ENCODE results near the gene KCNE4. TPM values are rescaled to one million over a fixed set of nuclear protein-coding genes. Genes with fewer than 3 reads are reported as not detected.

The KCNE4 gene
- total RNA-seq, 1 donor, result 37.6 TPM

GRCh38 chr2:223056701-223057418 is 4.9 kb downstream of the KCNE4 start:
- peaks cover 10% of the 10 kb centered on the region for H3K79me2 ChIP-seq (ENCODE audit: insufficient read depth, low read length)
- peak overlapping the region; percentile 44 for H2AFZ ChIP-seq (ENCODE audit: low read length)
- H3K9me3 ChIP-seq (ENCODE audit: low read depth, low read length), result no peaks in the 10 kb centered on the region
- no peak for DNase-seq (ENCODE audit: insufficient read length, low spot score, missing footprints)
- H3K27ac ChIP-seq (ENCODE audit: low read depth, low read length), result peak overlapping the region; percentile 24
- TF ChIP-seq CTCF (IDR thresholded peaks at IDR 0.05; ENCODE audit: extremely low read depth, low read depth, low read length), result no peak
- H3K4me1 ChIP-seq (ENCODE audit: insufficient read depth, low read length), result peaks cover 45% of the 10 kb centered on the region
- no peak overlapping the region for H3K4me3 ChIP-seq (ENCODE audit: insufficient read depth, low read length)
- H3K36me3 ChIP-seq (ENCODE audit: insufficient read depth, low read length), result no peaks in the 10 kb centered on the region
- no peaks in the 10 kb centered on the region for H4K20me1 ChIP-seq (ENCODE audit: insufficient read depth, low read length)
- H3K4me2 ChIP-seq (ENCODE audit: insufficient read depth, low read length), result no peak overlapping the region
- no peaks in the 10 kb centered on the region for H3K27me3 ChIP-seq (ENCODE audit: insufficient read depth, low read length)

GRCh38 chr2:223057569-223057968 is 5.6 kb downstream of the KCNE4 start:
- Histone ChIP-seq H3K4me3 (ENCODE audit: insufficient read depth, low read length) (no peak overlapping the region), H3K79me2 (ENCODE audit: insufficient read depth, low read length) (peaks cover 8% of the 10 kb centered on the region), H3K36me3 (ENCODE audit: insufficient read depth, low read length) (no peaks in the 10 kb centered on the region), H2AFZ (ENCODE audit: low read length) (no peak overlapping the region), H3K4me1 (ENCODE audit: insufficient read depth, low read length) (peaks cover 47% of the 10 kb centered on the region), H3K27ac (ENCODE audit: low read depth, low read length) (peak overlapping the region; percentile 24), H3K4me2 (ENCODE audit: insufficient read depth, low read length) (no peak overlapping the region), H3K27me3 (ENCODE audit: insufficient read depth, low read length) (no peaks in the 10 kb centered on the region), H3K9me3 (ENCODE audit: low read depth, low read length) (no peaks in the 10 kb centered on the region), H4K20me1 (ENCODE audit: insufficient read depth, low read length) (no peaks in the 10 kb centered on the region)
- no peak for TF ChIP-seq CTCF (IDR thresholded peaks at IDR 0.05; ENCODE audit: extremely low read depth, low read depth, low read length)
- no peak for DNase-seq (ENCODE audit: insufficient read length, low spot score, missing footprints)

- Histone ChIP-seq H3K4me1 (ENCODE audit: insufficient read depth, low read length) (peaks cover 41% of the 10 kb centered on the region), H3K36me3 (ENCODE audit: insufficient read depth, low read length) (no peaks in the 10 kb centered on the region), H3K79me2 (ENCODE audit: insufficient read depth, low read length) (no peaks in the 10 kb centered on the region), H4K20me1 (ENCODE audit: insufficient read depth, low read length) (no peaks in the 10 kb centered on the region), H3K4me2 (ENCODE audit: insufficient read depth, low read length) (no peak overlapping the region), H3K27me3 (ENCODE audit: insufficient read depth, low read length) (no peaks in the 10 kb centered on the region), H3K9me3 (ENCODE audit: low read depth, low read length) (no peaks in the 10 kb centered on the region), H3K4me3 (ENCODE audit: insufficient read depth, low read length) (no peak overlapping the region), H2AFZ (ENCODE audit: low read length) (no peak overlapping the region), H3K27ac (ENCODE audit: low read depth, low read length) (no peak overlapping the region)
- TF ChIP-seq CTCF (IDR thresholded peaks at IDR 0.05; ENCODE audit: extremely low read depth, low read depth, low read length), result no peak
- no peak for DNase-seq (ENCODE audit: insufficient read length, low spot score, missing footprints)
These were observed 7.1 kb downstream of the KCNE4 start for GRCh38 chr2:223058952-223059716.

- H3K27ac ChIP-seq (ENCODE audit: low read depth, low read length), result no peak overlapping the region
- H3K79me2 ChIP-seq (ENCODE audit: insufficient read depth, low read length), result no peaks in the 10 kb centered on the region
- DNase-seq (ENCODE audit: insufficient read length, low spot score, missing footprints), result no peak
- no peaks in the 10 kb centered on the region for H4K20me1 ChIP-seq (ENCODE audit: insufficient read depth, low read length)
- no peaks in the 10 kb centered on the region for H3K27me3 ChIP-seq (ENCODE audit: insufficient read depth, low read length)
- no peak overlapping the region for H3K4me2 ChIP-seq (ENCODE audit: insufficient read depth, low read length)
- TF ChIP-seq CTCF (IDR thresholded peaks at IDR 0.05; ENCODE audit: extremely low read depth, low read depth, low read length), result no peak
- H3K9me3 ChIP-seq (ENCODE audit: low read depth, low read length), result no peaks in the 10 kb centered on the region
- peaks cover 34% of the 10 kb centered on the region for H3K4me1 ChIP-seq (ENCODE audit: insufficient read depth, low read length)
- H2AFZ ChIP-seq (ENCODE audit: low read length), result no peak overlapping the region
- H3K36me3 ChIP-seq (ENCODE audit: insufficient read depth, low read length), result no peaks in the 10 kb centered on the region
- no peak overlapping the region for H3K4me3 ChIP-seq (ENCODE audit: insufficient read depth, low read length)
These were observed 8.3 kb downstream of the KCNE4 start for GRCh38 chr2:223060201-223060825.

All from osteoblast (primary cell).